Activated CD4-positive, alpha-beta T cell treated with anti-CD3 and anti-CD28 coated beads for 4 hours (primary cell): ENCODE measurements around the gene PHKA1.
"Not testable (repeated sequence)": the region's sequence is repeated elsewhere in the genome, so short reads cannot be mapped to it uniquely, and the experiment has no call there.

Experiments
- DNase-seq, 2 donors: peaks; one replicate each; pipeline ENCODE4 v3.0.0-alpha.2; 2020

Gene PHKA1

DNA sequence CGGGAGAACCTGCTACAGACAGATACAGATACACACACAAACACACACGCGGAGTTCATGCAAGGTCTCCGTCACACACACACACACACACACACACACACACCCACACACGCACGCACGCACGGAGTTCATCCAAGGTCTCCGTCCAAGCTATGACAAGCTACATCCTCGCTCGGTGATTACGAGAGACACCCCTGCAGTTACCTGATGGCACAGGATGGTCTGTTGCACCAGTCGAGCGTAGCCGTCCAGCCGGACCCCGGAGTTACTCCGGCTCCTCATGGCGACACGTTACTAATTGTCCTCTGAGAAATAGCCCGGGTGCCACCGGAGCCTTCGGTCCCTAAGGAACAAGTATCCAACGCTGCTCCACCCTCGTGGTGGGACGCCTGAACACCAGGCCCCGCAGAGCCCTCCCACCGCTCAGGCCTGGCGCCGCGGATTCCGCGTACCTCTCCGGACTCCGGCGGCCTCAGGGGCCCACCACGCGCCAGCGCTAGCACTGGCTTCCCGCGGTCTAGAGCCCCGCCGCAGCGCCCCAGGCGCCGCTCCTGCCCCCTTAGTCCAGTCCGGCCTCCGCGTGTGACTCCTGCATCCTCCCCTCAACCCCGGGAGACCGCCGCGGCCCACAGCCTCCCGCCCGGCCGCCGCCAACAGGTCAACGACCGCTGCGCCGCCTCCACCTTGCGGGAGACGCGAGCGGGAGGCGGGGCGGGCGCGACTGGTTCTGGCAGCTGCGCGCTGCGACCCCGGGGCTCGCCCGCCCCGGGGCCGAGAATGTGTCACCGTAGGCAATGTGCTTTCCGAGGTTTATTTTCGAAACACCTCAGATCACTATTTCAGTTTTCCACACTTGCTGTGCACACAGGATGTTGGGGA is at the start of gene PHKA1:
TSS of gene PHKA1 (minus strand) at position 708 of the 879 bp plus-strand sequence. CDS start at position 282, 426 bp downstream.
- DNase-seq = peak; percentile 26 to 30

DNA sequence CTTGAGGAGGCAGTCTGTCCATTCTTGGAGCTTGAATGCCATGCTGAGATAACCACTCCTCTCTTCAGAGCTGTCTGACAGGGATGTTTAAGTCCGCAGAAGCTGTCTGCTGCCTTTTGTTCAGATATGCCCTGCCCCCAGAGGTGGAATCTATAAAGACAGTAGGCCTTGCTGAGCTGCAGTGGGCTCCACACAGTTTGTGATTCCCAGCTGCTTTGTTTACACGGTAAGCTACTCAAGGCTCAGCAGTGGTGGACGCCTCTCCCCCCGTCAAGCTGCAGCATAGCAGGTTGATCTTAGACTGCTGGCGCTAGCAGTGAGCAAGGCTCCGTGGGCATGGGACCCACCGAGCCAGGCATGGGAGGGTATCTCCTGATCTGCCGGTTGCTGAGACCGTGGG is 46.3 kb upstream of the PHKA1 start:
- DNase-seq = not testable (repeated sequence)

DNA sequence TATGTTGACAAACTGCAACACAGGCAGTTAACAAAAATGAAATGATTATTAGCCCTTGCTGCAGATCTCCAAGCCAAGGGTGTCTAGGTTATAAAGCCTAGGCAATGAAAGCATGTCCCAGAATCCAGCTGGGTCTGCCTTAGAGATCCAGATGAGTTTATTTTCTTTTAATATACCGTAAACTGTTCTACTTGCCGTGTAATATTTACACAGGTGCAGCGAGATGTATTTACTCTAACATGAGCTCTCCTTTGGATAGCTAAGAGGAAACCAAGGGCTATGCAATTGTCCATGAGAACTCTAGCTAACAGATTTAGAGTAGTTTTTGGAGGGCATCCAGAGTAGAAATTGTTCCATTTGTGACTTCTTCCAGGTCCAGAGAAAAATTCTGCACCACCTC is 34.4 kb upstream of the PHKA1 start:
- not testable (repeated sequence) for DNase-seq

DNA sequence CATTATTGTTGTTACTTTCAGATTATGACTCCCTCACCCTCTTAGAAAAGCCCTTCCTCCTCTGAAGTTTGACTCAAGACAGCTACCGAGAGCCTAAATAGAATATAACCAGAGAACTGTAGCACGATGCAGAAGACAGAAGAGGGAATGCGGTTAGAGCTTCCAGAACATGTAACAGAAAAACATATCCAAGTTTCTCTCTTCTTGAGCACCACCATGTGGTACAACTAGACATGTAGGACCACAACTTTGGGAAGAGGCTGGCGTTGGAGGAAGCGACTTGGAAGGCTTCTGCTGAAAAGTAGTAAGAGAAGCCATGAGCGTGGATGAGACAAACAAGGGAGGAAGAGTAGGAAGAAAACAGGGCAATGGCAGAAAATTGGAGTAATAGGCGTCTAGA is 31.4 kb upstream of the PHKA1 start:
- not testable (repeated sequence) for DNase-seq

DNA sequence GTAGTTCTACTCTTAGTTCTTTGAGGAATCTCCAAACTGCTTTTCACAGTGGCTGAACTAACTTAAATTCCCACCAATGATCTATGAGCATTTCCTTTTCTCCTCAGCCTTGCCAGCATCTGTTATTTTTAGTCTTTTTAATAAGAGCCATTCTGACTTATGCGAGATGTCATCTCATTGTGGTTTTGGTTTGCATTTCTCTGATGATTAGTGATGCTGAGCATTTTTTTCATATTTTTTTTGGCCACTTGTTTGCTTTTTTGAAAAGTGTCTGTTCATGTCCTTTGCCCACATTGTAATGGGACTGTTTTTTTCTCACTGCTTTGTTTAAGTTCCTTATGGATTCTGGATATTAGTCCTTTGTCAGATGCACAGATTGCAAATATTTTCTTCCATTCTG is 21.5 kb upstream of the PHKA1 start:
- no peak for DNase-seq

DNA sequence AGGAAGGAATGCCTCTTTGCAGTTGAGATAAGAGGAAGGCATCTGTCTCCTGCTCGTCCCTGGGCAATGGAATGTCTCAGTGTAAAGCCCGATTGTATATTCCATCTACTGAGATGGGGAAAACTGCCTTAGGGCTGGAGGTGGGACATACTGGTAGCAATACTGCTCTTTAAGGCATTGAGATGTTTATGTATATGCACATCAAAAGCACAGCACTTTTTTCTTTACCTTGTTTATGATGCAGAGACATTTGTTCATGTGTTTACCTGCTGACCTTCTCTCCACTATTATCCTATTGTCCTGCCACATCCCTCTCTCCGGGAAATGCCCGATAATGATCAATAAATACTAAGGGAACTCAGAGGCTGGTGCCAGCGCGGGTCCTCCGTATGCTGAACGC is 19.5 kb upstream of the PHKA1 start:
- not testable (repeated sequence) for DNase-seq

DNA sequence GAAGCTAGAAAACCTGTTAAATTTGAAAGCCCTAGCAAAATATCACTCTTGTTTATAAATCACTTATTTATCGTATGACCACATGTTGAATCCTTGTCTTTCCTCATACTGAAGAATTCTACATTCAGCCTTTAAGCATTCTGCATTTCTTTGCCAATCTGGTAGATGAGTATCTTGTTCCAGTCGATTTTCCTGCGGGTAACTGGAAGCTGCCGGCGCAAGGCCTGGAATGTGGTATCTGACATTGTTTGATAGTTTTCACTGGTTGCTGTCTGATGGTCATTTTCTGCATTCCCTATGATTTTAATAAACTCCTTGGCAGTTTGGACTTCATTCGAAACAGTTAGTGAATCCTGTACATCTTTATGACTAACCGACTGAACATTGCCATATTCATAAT is 13.7 kb upstream of the PHKA1 start:
- DNase-seq = no peak

DNA sequence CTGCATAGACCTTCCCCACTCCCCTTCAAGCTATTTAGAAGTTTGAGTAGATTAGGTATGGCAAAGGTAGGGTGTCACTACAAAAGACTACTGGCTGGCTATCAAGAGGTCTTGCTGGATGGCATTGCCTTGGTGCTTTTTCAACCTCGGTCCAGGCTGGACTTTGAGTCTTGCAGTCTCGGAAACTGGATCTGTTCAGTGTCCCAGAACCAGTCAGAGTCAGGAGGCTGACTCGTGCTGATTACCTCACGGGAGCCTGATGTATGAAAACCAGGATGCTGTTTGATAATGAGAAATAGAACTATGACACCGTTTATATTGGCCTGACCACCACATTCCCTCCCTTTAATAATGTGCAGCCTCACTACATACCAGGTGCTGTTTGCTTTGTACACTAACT is 2.7 kb upstream of the PHKA1 start:
- no peak for DNase-seq

DNA sequence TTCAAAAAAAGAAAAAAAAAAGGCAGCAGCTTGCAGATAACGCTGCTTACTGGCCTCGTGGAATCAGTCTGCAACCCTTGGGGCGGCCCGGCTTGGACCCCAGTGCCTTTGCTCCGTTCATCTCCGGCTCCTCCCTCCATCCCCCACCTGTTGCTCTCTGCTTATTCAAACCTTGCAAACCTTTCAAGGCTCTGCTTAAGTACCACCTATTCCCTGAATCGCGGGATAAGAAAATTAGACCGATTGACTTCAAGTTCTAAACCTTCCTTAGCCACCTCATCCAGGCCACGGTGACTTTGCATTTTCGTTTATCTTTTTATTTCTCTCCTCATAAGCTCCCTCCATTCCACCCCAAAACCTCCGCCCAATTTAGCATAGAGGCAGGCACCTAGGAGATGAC is 1.4 kb upstream of the PHKA1 start:
- DNase-seq = no peak

DNA sequence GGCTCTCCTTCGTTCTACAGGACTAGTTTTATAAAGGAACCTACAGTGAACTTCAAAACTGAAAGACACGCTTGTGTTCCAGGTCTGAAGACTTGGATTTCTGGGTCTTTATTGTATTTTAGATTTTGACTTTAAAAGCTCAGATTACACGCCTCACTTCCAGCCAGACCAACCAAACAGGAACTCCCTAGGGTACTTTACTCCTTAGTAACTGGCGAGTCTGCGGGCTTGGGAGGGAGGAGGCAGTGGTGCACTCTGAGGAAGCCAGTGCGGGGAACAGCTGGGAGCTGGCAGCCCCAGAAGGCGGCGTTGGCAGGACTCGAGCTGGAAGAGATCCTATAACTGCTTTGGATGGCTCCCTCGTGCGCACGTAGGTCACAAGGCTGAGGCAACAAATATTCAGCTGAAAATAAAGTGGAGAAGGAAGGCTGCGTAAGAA is 391 bp upstream of the PHKA1 start:
- no peak for DNase-seq

DNA sequence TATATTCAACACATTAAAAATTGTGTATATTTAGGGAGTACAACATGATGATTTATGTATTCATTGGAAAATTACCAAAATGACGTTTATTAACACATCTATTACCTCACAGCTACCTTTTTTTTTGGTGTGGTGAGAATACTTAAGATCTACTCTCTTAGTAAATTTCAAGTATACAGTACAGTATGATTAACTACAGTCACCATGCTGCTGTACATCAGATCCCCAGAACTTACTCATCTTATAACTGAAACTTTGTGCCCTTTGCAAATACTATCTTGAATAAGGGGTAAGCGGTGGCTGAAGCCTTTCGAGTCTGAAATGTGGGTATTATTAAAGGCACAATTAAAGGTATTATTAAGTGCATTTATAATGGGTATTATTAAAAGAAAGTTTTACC is 976 bp downstream of the PHKA1 start:
- DNase-seq = no peak

DNA sequence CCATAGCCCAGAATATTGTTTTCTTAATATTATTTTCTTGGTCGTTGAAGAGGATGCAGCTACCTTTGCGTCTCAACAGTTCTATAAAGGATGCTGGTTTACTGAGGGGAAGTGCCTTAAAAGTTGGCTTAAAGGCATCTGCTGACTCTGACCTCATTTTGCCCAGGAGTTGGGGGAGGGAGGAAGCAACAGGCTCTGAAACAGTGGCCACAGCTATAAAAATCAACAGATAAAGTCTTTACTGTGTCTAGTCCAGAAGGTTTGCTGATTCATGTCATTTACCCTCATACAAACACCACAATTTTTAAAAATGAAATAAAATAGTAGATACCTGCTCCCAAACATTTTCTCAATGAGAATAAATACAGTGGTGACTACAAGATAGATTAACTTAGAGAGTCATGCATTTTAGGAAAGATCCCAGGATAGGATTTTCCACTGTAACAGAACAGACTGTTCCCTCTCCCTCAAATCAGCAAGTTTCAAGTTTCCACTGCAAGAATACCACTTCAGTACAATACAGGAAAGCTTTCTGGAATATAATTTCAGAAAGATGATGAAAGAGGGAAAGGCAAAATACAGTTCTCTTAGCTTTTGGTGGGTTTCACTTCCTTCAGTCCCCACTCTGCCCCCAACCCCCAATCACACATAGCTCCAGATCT is 1.9 kb downstream of the PHKA1 start:
- DNase-seq = no peak

DNA sequence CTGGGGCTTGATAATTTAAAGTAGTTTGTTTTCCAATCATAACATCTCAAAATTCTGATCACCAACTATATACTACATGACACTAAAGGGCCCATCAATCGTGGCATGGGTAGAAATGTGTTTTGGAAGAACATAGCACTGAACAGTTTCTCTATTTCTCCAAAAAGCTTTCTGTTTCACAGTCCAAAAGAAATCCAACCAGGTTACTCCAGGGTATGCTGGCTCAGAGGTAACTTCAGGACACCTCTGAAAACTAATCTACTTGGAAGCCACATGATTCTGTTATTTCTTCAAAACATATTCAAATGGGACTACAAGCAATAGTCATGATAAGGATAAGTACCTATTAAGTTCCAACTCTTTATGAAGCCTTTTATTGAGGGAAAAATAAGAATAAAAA is 8.3 kb downstream of the PHKA1 start:
- DNase-seq = no peak

DNA sequence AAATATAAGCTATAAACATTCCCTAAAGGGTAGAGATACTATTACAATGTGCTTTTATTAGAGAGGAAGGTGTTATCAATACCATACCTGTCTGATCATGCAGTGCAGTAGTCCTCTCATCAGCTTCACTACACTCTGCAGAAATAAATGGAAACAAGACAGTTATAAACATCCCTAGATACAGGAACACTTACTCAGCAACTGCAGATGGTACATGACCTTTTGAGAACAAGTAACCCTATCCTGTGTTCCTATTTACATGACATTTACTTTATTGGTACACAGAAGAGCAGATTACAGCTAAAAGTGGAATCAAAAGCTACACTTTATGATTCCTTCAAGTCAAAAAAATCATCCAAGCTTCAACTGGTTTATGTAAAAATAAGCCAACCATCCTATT is 9.0 kb downstream of the PHKA1 start:
- DNase-seq = no peak

DNA sequence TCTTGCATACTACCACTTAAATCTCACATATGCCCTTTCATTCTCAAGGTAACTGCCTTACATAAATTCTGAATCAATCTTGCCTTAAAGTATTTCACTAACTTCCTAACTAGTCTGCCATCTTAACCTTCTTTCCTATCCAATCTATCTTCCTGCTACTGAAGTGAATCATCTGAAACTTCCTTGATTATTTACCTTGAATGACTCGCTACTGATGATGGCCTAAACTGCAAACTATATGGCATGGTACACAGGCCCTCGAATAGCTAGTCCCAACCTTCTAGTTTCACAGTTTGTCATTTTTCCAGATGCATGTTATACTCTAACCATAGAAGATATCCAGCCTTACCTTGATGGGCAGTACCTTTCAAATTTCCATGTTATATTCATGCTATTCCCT is 19.9 kb downstream of the PHKA1 start:
- no peak for DNase-seq

DNA sequence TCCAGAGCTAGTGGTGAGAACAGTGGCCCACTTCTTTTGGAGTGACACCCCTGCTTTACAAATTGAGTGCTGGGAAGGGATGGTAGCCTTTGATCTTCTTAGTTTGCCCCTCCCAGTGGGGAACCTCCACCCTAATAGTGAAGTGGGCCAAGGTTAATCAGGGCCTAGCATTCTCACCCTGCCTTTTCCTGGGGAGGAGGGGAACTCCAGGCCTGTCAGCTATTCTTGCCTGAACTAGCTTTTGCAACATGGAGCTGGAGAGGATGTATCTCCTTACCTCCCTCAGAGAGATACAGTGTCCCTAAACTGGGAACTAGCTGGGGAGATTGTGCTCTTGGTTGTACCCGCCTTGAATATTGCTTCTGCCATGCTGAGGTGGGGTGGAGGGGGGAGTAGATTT is 20.6 kb downstream of the PHKA1 start:
- no peak for DNase-seq

DNA sequence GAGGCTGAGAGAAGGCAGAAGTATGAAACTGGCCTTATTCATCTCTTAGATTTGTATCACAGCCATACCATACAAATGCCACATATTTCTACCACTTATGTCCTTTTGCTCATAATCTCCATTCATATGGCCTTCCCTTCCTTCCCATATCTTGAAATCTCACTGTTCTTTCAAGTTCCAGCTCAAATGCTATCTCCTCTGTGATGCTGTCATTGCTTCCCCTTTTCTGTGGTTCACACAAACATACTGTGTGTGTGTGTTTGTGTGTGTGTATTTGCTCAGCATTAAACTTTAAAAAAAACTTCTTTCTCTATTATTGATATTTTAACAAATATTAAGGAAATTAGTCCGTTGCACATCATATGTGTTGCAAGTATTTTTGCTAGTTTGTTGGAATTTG is 26.7 kb downstream of the PHKA1 start:
- DNase-seq = no peak

DNA sequence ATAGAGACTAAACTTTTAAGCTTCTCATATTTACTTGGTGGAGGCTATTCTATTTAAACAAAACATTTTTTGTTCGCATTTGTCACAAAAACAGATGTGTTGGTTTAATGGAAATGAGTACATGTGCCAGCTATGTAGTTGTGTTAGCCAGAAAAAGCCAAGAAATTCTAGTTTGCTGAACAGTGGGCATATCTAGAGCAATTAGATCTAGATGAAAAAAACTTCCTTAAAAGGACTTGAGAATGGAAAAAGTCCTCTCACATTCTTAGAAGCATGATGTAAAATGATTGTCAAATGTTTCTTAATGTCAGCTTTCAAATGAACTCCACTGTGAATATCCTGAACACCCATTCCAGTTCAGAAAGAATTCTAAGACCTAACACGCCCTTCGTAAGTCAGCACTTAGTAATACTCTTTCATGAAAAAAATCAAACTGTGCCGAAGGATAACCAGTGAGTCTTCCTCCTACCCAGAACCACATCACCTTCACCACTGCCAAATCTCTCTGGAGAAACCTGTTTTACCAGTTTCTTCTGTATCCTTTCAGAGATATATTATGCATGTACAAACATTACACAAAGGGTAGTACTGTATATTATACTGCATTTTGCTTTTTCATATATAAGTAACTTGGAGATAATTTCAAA is 28.2 kb downstream of the PHKA1 start:
- no peak for DNase-seq

DNA sequence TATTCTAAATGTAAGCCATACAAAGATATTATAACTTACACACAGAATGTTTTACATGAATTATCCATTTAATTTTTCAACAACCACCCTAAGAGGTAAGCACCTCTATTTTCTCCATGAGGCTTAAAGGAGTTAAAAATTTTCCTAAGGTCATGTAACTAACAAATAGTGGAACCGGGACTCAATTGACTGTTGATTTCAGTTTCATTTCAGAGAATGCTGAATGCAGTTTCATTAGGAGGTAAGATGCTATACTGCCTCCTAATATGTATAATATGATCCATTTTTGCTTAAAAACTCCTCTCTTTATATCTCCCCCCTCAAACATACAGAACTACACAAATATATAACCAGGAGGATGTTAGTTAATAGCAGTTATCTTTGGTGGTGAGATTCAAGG is 29.1 kb downstream of the PHKA1 start:
- DNase-seq = no peak

DNA sequence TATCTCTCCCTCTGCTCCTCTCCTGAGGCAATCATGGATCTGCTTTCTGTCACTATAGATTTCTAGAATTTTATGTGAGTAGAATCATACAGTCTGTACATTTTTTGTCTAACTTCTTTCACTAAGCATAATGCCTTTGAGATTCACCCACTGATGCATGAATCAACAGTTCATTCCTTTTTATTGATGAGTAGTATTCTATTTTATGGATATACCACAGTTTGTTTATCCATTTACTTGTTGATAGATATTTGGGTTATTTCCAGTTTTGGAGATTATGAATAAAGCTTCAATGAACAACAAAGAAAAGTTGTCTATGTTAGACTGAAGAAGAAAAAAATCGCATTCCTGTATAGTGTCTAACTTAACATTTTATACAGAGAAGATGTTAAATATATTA is 30.5 kb downstream of the PHKA1 start:
- no peak for DNase-seq

DNA sequence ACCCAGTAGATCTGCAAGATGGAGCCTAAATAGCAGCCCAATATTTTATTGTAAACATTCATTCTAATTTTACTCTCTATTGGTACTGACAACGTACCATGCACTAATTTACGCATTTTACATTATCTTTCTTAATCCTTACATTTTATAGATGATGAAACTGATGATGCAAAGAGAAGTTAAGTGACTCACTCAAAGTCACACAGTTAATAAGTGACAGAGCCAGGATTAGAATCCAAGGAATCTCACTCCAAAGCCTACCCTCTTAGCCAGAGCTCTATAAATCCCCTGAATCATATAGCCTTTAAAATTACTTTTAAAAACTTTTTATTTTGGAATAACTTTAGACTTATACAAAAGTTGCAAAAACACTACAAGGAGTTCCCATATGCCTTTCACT is 37.6 kb downstream of the PHKA1 start:
- DNase-seq = no peak

DNA sequence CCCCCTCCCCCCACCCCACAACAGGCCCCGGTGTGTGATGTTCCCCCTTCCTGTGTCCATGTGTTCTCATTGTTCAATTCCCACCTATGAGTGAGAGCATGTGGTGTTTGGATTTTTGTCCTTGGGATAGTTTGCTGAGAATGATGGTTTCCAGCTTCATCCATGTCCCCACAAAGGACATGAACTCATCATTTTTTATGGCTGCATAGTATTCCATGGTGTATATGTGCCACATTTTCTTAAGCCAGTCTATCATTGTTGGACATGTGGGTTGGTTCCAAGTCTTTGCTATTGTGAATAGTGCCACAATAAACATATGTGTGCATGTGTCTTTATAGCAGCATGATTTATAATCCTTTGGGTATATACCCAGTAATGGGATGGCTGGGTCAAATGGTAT is 40.2 kb downstream of the PHKA1 start:
- DNase-seq = not testable (repeated sequence)

DNA sequence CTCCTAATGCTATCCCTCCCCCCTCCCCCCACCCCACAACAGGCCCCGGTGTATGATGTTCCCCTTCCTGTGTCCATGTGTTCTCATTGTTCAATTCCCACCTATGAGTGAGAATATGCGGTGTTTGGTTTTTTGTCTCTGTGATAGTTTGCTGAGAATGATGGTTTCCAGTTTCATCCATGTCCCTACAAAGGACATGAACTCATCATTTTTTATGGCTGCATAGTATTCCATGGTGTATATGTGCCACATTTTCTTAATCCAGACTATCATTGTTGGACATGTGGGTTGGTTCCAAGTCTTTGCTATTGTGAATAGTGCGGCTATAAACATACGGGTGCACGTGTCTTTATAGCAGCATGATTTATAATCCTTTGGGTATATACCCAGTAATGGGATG is 44.6 kb downstream of the PHKA1 start:
- not testable (repeated sequence) for DNase-seq

DNA sequence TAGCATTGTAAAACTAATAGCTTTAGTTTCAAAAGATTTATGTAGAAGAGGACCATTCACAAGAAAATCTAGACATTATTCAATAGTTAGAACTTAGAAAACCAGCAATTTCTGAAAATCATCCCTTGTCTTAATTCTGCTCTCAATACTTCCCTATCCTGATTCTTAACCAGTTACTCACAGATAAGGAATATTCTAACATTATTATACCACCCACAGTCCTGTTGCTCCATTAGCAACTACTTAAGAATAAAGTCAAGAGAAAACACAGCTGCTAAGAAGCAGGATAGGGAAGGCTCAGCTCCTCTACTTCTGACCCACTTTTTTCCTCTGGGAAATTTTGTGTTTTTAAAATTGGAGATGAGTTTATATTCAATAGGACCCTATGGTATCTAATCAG is 47.7 kb downstream of the PHKA1 start:
- DNase-seq = no peak
